ENCODE data around the gene TTC22. TPM values are rescaled to one million over a fixed set of nuclear protein-coding genes. Genes with fewer than 3 reads are reported as not detected.
A peak's percentile ranks its signal among the peaks of the same experiment; 100 is the strongest.

TTC22 gene
- total and polyA plus RNA-seq, 2 of the 4 experiments (the other 2 are of a cell fraction), result not detected

DNA sequence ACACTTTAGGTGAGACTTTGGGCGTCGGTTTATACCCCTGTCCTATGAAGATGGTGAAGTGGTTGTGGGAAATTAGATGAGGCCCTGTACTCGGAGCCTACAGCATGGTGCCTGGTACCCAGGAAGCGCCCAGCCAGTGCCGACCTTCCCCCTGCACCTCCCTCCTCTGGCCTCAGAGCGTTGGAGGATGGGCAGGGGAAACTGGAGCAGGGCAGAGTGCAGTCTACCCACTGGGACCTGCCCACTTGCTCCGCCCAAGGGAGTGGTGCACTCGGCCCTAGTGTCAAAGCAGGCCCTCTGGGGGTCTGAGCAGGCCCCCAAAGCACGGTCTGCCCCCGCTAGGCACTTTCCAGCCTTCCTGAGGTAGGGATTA is 13.0 kb upstream of the TTC22 start:
- no peak overlapping the region for H3K27ac ChIP-seq (ENCODE audit: insufficient read depth, low read length)
- no peak overlapping the region for H2AK9ac ChIP-seq (replicated peaks; ENCODE audit: low read depth, low read length, poor library complexity)
- no peak overlapping the region for H2BK120ac ChIP-seq (ENCODE audit: low read depth, low read length)
- H2AK5ac ChIP-seq (ENCODE audit: low read depth, low read length), result no peak overlapping the region
- dilution Hi-C loops (cut with HindIII; ENCODE audit: low sequenced_read_pairs, unreplicated experiment), result no loop called here
- no peaks in the 10 kb centered on the region for H3K9me1 ChIP-seq (ENCODE audit: insufficient read depth, low read length)
- H2AFZ ChIP-seq (replicated peaks; ENCODE audit: low read length, poor library complexity), result peak overlapping the region; percentile 14
- in situ Hi-C loops (cut with MboI; ENCODE audit: low sequenced_read_pairs), result loop anchor here (10.0 kb wide), 1 partner anchor 139 kb away; no protein-coding TSS in a partner anchor
- DNase-seq (no peak), ATAC-seq (ENCODE audit: low read depth) (no peak)
- TF ChIP-seq POLR2A (IDR thresholded peaks at IDR 0.05; ENCODE audit: low read depth, low read length), result no peak
- no peak for TF ChIP-seq RAD21 (IDR thresholded peaks at IDR 0.05; ENCODE audit: low read length)
- TF ChIP-seq, protein P1, sequence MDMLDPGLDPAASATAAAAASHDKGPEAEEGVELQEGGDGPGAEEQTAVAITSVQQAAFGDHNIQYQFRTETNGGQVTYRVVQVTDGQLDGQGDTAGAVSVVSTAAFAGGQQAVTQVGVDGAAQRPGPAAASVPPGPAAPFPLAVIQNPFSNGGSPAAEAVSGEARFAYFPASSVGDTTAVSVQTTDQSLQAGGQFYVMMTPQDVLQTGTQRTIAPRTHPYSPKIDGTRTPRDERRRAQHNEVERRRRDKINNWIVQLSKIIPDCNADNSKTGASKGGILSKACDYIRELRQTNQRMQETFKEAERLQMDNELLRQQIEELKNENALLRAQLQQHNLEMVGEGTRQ (IDR thresholded peaks at IDR 0.05; ENCODE audit: low read depth, low read length), result no peak
- TF ChIP-seq RCOR1 (IDR thresholded peaks at IDR 0.05; ENCODE audit: insufficient replicate concordance, low read length), result no peak
- H3K27me3 ChIP-seq (ENCODE audit: control insufficient read depth, insufficient read depth, low read length), result peaks cover 58% of the 10 kb centered on the region
- H3K4me1 ChIP-seq (ENCODE audit: control insufficient read depth, insufficient read depth, low read length), result no peaks in the 10 kb centered on the region
- ChIA-PET CTCF (no interaction called here), POLR2A (ENCODE audit: unreplicated experiment) (no interaction called here)
- H3K4ac ChIP-seq (ENCODE audit: low read depth, low read length), result no peak overlapping the region
- no peak overlapping the region for H4K91ac ChIP-seq (ENCODE audit: insufficient read depth, low read depth, low read length)
- no peaks in the 10 kb centered on the region for H4K20me1 ChIP-seq (ENCODE audit: insufficient read depth, low read length)
- no peak overlapping the region for H3K4me3 ChIP-seq (ENCODE audit: insufficient read depth, low read depth, low read length)
- H4K5ac ChIP-seq (ENCODE audit: low read depth, low read length), result no peak overlapping the region
- BruUV-seq (replicated peaks), result no TSS peak
- WGBS, 2 experiments (ENCODE audit: extremely low coverage in 2 of 2, insufficient read length in 1 of 2), result no CpG with 5 or more reads among the region's 10 CpGs
- H3K56ac ChIP-seq (ENCODE audit: extremely low read depth, insufficient read depth, low read length), result no peak overlapping the region
- intact Hi-C loops (cut with micrococcal nuclease), result loop anchor here (5.0 to 10.0 kb wide), 3 partner anchors 183 to 959 kb away; partner anchors contain the start of gene BSND
- no peak overlapping the region for H2BK5ac ChIP-seq (ENCODE audit: low read depth, low read length, poor library complexity, severe bottlenecking)
- no peak overlapping the region for H3K14ac ChIP-seq (replicated peaks; ENCODE audit: low read depth, low read length)
- H3K18ac ChIP-seq (ENCODE audit: low read depth, low read length), result no peak overlapping the region
- no peak overlapping the region for H2BK15ac ChIP-seq (ENCODE audit: low read depth, low read length)
- H4K8ac ChIP-seq (ENCODE audit: low read depth in 2 of 2, low read length in 2 of 2), result no peak overlapping the region
- no peaks in the 10 kb centered on the region for H3K36me3 ChIP-seq (ENCODE audit: control insufficient read depth, insufficient read depth, low read length)
- no peak overlapping the region for H3K9ac ChIP-seq (ENCODE audit: low read depth, low read length)
- no peaks in the 10 kb centered on the region for H3K79me1 ChIP-seq (ENCODE audit: low read depth in 1 of 2, low read length in 2 of 2)
- no peaks in the 10 kb centered on the region for H3K9me3 ChIP-seq (ENCODE audit: control insufficient read depth, insufficient read depth, low read length)
- H2BK20ac ChIP-seq (ENCODE audit: low read depth, low read length), result no peak overlapping the region
- no peak overlapping the region for H3K4me2 ChIP-seq (ENCODE audit: low read depth, low read length)
- H3K23ac ChIP-seq (ENCODE audit: low read depth, low read length), result no peak overlapping the region

Data from IMR-90 (cell line).